ENCODE data around the gene ZNF432. TPM values are rescaled to one million over a fixed set of nuclear protein-coding genes. Genes with fewer than 3 reads are reported as not detected.
A peak's percentile ranks its signal among the peaks of the same experiment; 100 is the strongest.
"Not testable (repeated sequence)": the region's sequence is repeated elsewhere in the genome, so short reads cannot be mapped to it uniquely, and the experiment has no call there.

Gene ZNF432
- total RNA-seq (10 to 100 TPM in 5 of 9 donors, 1 to 10 TPM in 4; 2.3 to 32.1 (median 11.6) TPM), polyA plus RNA-seq (10 to 100 TPM; 20.1 to 31.5 (median 26.5) TPM)
- long read RNA-seq, donor 1, partial matches to known transcripts, result 0 of 1 reads
- long read RNA-seq, donor 1, other reads (novel, unspliced or antisense), result 0 of 1 reads
- long read RNA-seq, donor 2, partial matches to known transcripts, result 0 of 1 reads
- long read RNA-seq, donor 2, other reads (novel, unspliced or antisense), result 0 of 1 reads
- long read RNA-seq, donor 3, result 0 reads
- long read RNA-seq, donor 4, partial matches to known transcripts, result 1 of 1 reads
- long read RNA-seq, donor 4, other reads (novel, unspliced or antisense), result 0 of 1 reads
- long read RNA-seq, donor 5, partial matches to known transcripts, result 0 of 4 reads
- long read RNA-seq, donor 5, other reads (novel, unspliced or antisense), result 1 of 4 reads
- long read RNA-seq, donor 6, partial matches to known transcripts, result 1 of 2 reads
- long read RNA-seq, donor 6, other reads (novel, unspliced or antisense), result 0 of 2 reads
- long read RNA-seq, donor 7, result 0 reads
- long read RNA-seq, donor 8, result 0 reads
- long read RNA-seq, donor 9, result 0 reads
- long read RNA-seq, donor 10, partial matches to known transcripts, result 0 of 5 reads
- long read RNA-seq, donor 10, other reads (novel, unspliced or antisense), result 5 of 5 reads

- peaks cover 0 to 7% of the 10 kb centered on the region in 2 donors for H3K4me1 ChIP-seq (replicated peaks in 1 of 2)
- peak; percentile 54 to 90 for TF ChIP-seq POLR2A (IDR thresholded peaks at IDR 0.05)
- TF ChIP-seq CTCF (IDR thresholded peaks at IDR 0.05), result no peak
- H3K27me3 ChIP-seq, result no peaks in the 10 kb centered on the region
- H3K36me3 ChIP-seq (replicated peaks in 1 of 2), result peaks cover 0 to 14% of the 10 kb centered on the region in 2 donors
- WGBS, 4 donors, result 0 to 1% (median 0%) methylated on average over 37 to 60 of the region's 60 CpGs
- H3K9me3 ChIP-seq (replicated peaks in 1 of 3), result peaks cover 0 to 5% (median 0%) of the 10 kb centered on the region in 3 donors
- peak within 1 kb of the TSS; percentile 19 to 76 (median 56) for H3K4me3 ChIP-seq
- peak within 1 kb of the TSS; percentile 91 to 98 (median 96) for H3K27ac ChIP-seq
- DNase-seq, result peak; percentile 94 to 98 (median 96)
- intact Hi-C loops (cut with DNase I), result no loop called here
Observed at GRCh38 chr19:52048555-52049501, at the start of gene ZNF432. TSS of gene ZNF432 (minus strand) at chr19:52048838. CDS start at chr19:52046868, 1,970 bp downstream.

GRCh38 chr19:52096416-52096815 is 47.8 kb upstream of the ZNF432 start:
- WGBS, 4 donors, result 82 to 99% (median 89%) methylated on average over 3 of the region's 3 CpGs
- H3K9me3 ChIP-seq (replicated peaks in 1 of 3); H3K36me3 ChIP-seq (replicated peaks in 1 of 2); DNase-seq; intact Hi-C loops (cut with DNase I); H3K27me3 ChIP-seq: not testable (repeated sequence)
- H3K4me1 ChIP-seq (replicated peaks in 1 of 2), result peaks cover 14 to 16% of the 10 kb centered on the region in 2 donors
- H3K4me3 ChIP-seq, result peak overlapping the region in 1 of 4 donors; percentile 79
- peak overlapping the region in 3 of 5 donors; percentile 38 to 57 (median 47) for H3K27ac ChIP-seq

- no peaks in the 10 kb centered on the region for H3K27me3 ChIP-seq
- DNase-seq, result peak; percentile 95 to 98 (median 97)
- TF ChIP-seq POLR2A (IDR thresholded peaks at IDR 0.05) (peak; percentile 24 to 82), CTCF (IDR thresholded peaks at IDR 0.05) (no peak)
- peaks cover 0 to 4% (median 0%) of the 10 kb centered on the region in 3 donors for H3K9me3 ChIP-seq (replicated peaks in 1 of 3)
- WGBS, 4 donors, result 0 to 1% (median 1%) methylated on average over 46 to 59 of the region's 59 CpGs
- peaks cover 14 to 16% of the 10 kb centered on the region in 2 donors for H3K4me1 ChIP-seq (replicated peaks in 1 of 2)
- no peaks in the 10 kb centered on the region for H3K36me3 ChIP-seq (replicated peaks in 1 of 2)
- peak within 1 kb of the TSS; percentile 30 to 83 (median 57) for H3K27ac ChIP-seq
- intact Hi-C loops (cut with DNase I), result no loop called here
- H3K4me3 ChIP-seq, result peak within 1 kb of the TSS; percentile 64 to 85 (median 82)
Observed at GRCh38 chr19:52095172-52096014, 46.8 kb upstream of the ZNF432 start, which contains the start of gene ZNF841. TSS of gene ZNF841 (minus strand) at chr19:52095765. CDS start at chr19:52084801, 10,964 bp downstream.
